NCI-H510A (cell line): Measurements from ENCODE around the gene PNPLA5.
A peak's percentile ranks its signal among the peaks of the same experiment; 100 is the strongest.
"Not testable (repeated sequence)": the region's sequence is repeated elsewhere in the genome, so short reads cannot be mapped to it uniquely, and the experiment has no call there.

ENCODE experiments used
- DNase-seq: peaks from one replicate; lab custom pipeline; 2025; lab: John Stamatoyannopoulos, UW

Gene PNPLA5

DNA sequence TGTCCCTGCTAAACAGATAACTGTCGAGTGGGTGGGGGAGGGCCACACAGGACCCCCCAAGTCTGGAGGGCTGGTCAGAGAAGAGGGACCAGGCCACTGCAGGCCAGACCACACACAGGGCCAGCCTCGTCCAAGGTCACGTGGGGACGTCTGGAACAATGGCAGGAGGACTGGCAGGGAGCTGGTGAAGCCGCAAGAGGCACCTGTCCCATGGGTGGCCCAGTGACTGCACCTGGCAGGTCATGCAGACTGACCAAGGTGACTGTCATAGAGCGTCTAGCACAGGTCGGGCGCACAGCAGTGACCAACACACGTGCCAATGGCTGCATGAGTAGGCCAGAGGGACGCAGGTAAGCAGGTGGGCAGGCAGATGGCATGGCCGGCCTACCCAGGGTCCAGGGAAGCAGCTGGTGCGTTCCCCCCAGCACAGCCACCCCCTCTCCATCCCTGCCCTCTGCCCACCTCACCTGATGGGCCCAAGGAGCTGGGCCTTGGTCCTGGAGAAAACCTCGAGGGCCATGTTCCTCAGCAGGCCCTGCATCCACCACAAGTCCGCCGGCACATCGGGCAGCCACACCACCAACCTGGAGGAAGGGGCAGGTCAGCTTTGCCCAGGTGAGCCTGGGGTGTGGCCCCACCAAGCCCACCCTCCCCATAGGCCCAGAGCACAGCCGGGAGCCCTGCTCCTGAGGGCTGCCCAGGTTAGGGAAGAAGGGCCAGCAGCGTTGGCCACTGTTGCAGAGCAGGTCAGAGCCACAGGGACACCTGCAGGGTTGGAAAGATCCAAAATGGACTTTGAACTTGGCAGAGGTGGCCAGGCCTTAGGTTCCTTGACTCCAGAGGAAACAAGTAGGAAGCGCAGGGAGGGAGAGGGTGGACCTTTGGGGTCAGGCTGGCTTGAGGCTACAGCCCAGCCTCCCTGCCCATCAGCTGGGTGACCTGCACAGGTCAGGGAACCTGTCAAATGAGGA lies 10.4 kb downstream of the PNPLA5 start:
- no peak for DNase-seq

DNA sequence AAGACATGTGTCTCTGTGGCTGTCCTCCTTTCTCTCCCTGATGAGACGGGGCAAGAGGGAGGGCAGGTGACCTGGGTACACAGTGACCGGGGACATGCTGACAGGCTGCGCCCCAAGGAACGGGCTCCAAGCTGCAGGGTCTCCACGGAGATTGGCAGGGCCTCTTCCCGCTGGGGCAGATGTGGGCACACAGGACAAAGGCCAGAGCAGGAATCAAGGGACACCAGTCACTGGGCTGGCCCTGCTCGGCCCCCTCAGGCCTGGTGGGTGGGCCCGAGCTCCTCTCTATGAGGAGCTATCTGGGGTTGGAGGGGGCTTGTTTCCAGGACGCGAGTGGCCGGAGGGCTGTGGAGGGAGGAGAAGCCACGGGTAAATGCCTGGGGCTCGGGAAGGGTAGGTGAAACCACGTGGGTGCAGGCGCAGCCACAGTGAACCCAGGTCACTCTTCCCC lies 11.2 kb downstream of the PNPLA5 start:
- DNase-seq, result no peak

DNA sequence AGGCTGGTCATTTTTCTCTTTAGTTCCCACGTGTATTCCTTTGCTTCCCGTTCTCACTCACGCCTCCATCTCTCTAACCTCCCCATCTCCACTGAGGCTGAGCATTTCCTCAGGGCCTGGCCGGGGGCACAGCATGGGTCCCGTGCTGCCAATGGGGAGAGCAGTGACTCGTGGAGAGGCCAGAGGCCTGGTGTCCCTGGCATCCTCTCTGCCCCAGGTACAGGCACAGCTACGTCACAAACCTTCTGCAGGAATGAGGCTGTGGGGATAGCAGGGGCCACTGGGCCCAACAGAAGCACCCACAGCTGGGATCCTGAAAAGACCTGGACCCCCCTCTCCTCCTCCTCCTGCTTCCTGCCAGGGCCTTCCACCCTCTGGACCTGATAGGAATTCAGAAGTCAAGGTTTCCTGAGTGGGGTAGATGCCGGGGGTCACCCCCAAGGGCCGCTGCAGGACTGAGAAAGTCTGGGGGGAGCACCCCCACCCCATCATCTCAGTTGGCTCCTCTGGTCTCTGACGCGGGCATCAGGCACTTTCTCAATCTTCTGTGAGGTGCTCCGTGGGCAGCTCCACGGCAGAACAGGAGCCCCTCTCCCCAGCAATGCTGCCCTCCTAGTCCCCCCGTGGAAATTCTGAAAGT lies 11.8 kb downstream of the PNPLA5 start:
- DNase-seq, result no peak

DNA sequence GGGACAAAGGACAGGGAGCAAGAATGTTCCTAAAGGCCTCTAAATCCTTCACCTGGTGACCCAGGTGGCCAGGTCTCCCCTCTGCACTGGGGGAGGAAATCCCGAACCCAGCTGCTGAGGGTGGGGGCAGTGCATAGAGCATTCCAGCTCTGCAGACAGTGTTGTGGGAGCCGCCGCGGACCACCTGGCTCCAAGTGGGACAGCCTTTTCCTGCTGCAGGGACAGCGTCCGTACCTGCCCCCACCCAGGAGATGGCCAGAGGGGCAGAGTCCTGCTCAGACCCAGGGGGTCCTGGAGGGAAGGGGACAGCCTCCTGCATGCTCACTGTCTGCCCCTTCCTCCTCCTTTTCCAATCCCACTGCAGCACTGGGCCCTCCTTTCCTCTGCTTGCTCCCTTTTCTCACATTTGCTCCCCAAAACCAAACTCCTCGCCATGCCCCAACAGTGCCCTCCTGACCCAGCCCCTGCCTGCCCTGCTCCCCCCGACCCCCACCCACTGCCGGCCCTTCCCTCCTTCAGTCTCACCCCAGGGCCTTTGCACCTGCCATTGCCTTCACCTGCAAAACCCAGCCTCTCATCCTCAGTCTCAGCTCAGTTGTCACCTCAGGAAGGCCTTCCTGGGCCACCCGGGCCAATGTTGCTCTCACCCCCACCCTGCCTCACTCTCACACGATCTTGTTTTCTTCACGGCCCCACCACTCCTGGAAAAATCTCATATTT lies 12.8 kb downstream of the PNPLA5 start:
- no peak for DNase-seq

DNA sequence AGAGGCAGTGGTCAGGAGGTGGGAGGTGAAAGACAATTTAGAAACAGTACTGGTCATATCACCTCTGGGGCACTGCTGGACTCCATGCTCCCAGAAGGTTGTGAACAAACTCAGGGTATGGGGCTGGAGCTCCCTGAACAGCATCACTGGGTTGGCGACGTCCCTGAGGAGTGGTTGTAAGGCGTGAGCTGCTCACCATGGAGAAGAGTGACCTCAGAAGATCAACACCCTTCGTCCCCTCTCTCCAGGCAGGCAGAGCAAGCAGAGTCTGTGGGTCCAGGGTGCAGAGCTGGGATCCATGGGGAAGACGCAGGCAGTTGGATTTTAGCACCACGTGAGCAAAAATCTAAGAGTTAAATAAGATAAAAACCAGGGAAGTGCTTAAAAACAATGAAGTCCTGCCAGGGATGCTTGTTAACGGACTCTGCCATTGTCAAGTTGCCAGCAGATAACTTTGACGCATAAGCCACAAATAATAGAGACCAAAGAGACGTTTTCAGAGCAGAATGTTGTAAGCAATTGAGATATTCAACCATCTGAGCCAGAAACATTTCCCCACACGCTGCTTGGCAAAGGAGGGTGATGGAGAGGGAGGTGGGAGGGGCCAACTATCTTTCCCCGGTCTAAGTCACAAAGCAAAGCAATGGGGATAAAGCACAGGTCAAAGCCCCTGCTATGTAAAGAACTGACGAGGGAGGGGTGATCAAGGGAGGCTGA lies 13.6 kb downstream of the PNPLA5 start:
- DNase-seq, result no peak

DNA sequence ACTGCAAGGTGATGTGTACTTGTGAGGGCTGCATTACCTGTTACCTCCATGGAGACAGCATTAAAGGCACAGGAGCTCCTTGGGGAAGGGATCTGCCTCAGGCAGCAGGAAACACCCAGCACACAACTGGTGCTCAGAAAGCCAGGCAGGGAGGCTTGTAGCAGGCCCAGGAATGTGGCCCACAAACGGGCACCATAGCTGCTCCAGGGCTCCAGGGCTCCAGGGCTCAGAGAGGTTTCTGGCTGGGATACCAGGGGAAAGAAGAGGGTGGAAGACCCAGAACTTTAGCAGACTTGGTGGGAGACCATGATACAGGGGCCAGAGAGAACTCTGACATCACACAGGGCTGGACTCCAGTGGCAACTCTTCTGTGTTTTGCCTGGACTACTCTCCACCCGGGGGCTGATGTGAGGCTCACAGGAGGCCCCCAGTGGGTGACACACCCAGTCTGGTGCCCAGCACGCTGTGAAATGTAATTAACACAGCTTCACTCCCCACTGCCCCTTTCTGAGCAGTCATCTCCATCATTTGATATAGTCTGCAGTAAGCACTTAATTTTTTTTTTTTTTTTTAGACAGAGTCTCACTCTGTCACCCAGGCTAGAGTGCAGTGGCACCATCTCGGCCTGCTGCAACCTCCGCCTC lies 14.8 kb downstream of the PNPLA5 start:
- DNase-seq, result no peak

DNA sequence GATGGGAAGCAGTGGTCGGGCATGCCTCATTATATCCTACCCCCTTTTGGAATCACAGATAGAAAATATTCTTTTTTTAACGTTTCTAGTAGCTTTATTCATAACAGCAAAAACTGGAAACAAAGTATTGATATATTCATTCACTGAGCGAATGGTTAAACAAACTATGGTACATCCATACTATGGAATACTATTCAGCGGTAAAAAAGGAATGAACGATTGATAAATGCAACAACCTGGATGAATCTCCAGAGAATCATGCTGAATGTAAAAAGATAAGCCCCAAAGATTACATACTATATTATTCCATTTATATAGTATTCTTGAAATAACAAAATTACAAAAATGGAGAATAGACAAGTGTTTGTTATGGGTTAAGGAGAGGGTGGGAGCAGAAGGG lies 22.0 kb downstream of the PNPLA5 start:
- DNase-seq, result no peak

DNA sequence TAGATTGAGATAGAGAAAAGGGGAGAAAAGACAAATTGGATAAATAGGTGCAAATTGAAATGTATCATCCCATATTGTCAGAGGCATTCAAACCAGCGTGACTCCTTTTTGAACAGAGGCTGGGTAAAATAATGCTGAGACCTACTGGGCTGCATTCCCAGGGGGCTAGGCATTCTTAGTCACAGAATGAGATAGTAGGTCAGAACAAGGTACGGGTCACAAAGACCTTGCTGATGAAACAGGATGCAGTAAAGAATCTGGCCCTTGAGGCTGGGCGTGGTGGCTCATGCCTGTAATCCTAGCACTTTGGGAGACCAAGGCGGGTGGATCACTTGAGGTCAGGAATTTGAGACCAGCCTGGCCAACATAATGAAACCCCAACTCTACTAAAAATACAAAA lies 22.8 kb downstream of the PNPLA5 start:
- not testable (repeated sequence) for DNase-seq

DNA sequence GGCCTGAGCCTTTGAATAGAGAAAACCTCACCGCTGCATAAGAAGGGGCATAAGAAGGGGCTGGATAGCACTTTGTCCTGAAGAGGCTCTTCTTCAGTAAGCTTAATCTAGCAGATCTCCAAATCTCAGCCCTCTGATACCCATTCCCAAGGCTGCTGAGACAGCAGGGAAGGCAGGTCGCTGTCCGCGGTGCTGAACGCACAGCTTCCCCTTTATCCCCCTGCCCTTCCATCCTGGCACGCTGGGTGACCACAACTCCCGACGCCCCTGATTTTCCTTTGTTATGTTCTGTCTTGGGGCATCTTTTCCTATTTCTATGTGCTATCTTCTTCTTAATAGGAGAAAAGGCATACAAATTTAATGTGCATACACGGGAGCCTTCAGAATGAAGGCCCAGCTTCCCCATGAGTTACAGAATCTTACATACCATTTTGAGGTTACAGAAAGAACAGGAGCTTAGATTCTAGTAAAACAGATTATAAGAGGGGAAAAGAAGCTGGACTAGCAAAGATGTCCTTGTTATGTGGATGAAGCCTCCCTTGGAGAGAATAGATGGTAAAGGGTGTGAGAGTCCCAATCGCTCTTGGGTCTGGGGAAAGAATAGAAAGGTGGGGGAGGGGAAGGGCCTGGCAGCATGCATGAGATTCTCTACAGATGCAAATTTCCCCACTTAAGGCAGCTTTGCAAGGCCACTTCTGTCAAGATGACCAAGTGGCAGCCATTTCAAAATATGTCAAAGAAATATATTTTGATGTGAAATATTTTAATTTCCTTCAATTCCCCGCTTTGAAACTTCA lies 23.8 kb downstream of the PNPLA5 start:
- no peak for DNase-seq

DNA sequence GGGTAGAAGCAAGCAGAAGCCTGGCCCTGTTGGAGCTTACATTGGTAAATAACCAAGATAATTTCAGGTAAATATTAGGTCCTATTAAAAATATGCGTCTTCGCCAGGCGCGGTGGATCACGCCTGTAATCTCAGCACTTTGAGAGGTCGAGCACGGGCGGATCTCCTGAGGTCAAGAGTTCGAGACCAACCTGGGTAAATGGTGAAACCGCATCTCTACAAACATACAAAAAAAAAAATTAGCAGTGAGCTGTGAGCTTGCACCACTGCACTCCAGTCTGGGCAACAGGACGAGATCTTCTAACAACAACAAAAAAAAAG lies 29.0 kb downstream of the PNPLA5 start:
- DNase-seq, result no peak

DNA sequence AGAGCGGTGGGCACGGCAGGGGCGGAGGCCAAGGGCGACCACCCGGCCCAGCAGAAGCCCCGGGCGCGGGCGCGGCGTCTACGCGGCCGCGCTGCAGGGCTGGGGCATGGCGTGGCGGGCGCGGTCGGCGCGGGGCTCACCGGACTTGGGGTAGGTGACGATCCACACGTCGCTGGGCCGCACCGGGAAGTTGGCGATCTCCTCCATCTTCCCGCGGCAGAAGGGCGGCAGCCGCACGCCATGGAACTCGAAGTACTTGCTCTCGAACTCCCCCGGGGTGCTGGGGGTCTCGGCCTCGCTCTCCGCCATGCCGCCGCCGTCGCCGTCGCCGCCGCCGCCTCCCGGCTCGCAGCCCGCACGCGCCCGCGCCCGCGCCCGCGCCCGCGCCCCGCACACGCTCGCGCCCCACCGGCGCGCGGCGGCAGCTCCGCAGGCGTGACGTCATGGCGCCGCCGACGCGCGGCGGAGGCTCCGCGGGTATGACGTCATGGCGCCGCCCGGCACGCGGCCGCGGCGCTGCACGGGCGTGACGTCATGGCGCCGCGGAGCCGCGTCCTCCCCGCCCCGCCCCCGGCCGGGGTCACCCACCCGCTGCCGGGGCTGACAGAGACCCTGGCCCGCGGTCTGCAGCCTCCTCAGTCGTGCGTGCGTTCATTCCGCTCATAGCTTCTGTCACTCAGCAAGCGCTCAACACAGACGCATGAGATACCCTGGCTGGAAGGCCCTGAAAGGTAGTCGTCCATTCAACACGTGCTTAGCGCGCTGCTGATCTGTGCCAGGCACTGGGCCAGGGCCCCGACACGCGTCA lies 29.5 kb downstream of the PNPLA5 start, which contains the start of gene SULT4A1:
TSS of gene SULT4A1 (minus strand) at position 440 of the 808 bp plus-strand sequence. CDS start at position 309, 131 bp downstream.
- peak; percentile 37 for DNase-seq

DNA sequence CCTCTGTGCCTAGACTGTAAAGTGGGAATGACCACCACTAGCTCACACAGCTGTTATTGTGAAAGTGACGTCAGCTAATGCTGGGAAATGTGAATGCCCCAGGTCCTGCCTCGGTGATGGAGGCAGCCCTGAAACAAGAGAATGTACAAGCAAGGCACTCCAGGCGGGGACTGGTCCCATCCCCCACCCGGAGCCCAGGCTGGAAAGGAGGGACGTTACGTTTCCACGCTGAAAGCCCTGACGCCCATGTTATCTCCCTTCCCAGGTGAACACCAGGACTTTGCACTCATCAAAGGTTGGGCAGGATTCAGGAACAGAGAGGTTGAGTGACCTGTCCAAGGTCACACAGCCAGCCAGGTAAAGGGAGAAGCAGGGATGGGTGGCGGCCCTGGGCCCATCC lies 30.3 kb downstream of the PNPLA5 start:
- no peak for DNase-seq

DNA sequence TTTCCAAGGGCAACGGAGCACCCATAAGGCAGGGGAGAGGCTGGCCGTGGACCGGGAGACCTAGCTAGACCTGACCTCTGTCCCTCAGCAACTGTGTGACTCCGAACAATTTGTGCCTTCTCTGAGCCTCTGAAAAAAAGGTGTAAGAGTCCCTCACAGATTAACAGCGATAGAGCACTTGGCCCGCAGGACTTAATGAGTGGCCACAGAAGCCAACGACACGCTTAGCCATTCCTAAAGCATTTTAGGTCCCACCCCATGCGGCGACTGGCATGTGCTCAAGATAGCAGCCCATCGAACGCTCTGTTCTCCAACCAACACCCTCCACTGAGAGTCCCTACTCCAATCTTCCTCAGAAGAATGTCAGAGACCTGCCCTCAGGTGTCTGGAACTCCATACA lies 31.0 kb downstream of the PNPLA5 start:
- DNase-seq, result no peak

DNA sequence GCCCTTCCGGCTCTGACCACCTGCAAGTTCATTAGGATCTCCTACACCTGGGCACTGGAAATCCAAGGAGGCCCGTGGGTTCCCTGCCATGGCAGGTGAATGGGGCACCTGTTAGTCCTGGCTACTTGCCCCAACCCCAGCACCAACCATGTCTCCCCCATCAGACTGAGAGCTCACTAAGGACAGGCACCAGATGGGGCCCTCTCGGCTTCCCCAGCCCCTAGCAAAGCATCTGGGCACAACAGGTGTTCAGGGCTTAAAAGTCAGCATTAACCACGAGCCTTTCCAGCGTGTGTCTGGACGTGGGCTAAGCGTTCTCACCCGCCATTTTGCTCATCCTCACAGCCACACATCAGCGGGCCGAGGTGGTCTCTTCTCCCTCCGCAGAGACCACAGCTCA lies 31.7 kb downstream of the PNPLA5 start:
- no peak for DNase-seq

DNA sequence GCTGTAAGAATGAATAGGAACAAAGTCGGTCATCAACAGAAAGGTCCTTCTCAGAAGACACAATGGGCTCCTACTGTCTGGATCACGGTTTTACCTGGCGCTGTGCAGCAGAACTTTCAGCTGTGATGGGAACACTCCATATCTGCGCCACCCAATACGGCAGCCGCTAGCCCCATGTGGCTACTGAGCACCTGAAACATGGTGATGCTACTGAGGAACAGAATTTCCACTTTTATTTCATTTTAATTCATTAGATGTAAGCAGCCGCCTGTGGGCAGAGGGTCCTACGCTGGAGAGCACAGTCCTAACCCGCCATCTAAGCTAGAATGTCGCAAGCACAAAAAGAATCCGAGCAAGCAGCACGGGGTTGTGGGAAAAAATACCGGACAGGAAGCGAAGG lies 32.2 kb downstream of the PNPLA5 start:
- no peak for DNase-seq

DNA sequence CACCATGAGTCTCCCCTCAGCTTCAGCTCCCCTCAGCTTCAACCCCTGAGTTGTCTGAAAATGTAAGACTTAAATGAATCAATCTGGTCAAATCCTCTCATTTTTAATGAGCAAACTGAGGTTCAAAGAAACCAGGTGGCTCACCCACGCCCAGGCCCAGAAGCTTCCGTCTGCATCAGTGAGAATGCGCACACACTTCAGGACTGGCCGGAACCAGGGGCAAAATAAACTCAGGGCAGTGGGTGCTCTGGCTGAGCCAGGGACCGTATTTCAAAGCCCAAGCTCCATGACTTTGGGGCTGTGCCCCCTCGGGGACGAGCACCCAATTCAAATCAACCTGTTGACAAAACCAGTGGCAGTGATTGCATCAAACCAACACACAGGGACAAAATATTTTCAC lies 32.6 kb downstream of the PNPLA5 start:
- no peak for DNase-seq

DNA sequence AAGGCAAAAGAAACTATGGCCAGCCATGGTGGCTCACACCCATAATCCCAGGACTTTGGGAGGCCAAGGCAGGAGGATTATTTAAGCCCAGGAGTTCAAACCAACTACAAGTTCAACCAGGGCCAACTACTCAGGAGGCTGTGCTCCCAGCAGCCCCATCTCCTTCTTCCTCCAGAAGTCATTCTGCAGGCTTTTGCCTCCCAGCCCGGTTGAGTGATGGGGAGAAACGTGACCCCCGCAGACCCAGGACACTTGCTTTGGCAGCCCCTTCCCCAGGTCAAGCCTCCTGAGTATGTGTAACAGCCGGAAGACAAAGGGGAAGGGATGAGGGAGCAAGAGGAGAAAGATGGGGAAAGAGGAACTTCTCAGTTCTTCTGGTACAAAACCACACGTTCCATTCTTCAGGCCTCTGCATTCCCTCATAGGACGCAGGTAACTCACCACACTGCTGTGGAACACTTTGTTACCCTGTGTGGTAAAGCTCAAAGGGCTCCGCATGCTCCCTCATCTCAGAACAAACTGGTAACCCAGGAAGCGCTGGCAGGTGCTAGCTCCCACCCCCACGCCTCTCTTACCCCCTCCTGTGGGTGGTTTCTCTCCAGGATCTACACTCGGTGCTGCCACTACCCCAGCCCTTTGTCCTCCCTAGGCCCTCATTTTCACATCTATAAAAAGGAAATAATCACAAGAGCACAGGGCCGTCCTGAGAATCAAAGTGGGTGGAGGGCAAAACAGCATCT lies 33.5 kb downstream of the PNPLA5 start:
- DNase-seq, result no peak

DNA sequence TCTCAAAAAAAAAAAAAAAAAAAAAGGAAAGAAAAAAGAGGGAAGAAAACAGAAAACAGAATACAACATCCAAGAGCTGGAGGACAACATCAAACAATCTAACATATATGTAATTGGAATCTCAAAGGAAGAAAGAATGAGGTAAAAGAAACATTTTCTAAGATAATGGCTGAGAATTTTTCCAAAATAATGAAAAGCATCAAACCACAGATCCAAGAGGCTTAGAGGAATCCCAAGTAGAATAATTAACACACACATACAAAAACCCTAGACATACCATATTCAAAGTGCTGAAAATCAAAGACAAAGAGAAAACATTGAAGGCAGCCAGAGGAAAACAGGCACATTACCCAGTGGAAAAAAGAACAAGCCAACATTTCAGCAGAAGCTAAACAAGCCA lies 34.4 kb downstream of the PNPLA5 start:
- DNase-seq, result no peak

DNA sequence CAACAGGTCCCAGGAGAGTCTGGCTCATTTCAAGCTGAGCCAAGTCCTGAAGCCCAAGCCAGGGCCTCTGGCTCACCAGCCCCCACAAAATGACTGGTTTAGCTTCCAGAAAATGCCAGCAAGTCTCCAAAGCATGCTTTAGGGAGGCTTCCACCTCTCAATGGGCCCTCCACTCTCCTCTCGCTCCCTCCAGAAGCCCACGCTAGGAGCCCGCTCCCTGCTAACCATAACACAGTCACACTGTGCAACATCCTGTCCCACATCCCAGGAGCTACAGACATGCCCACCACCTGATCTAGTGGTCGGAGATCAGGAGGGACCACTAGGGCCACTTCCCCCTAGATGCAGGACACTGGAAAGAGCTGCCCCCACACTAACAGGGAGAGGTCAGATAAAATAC lies 36.4 kb downstream of the PNPLA5 start:
- no peak for DNase-seq
